ENCODE data around the gene FGF12.
"Not testable (repeated sequence)": the region's sequence is repeated elsewhere in the genome, so short reads cannot be mapped to it uniquely, and the experiment has no call there.

DNA sequence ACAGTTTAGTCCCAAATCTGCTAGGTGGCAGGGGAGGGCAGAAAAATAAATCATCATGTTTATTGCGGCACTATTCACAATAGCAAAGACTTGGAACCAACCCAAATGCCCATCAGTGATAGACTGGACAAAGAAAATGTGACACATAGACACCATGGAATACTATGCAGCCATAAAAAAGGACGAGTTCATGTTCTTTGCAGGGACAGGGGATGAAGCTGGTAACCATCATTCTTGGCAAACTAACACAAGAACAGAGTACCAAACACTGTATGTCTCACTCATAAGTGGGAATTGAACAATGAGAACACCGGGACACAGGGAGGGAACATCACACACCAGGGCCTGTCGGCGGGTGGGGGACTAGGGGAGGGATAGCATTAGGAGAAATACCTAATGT is 150.6 kb downstream of the FGF12 start:
- not testable (repeated sequence) for TF ChIP-seq CTCF, EZH2, EZH2phosphoT487 (IDR thresholded peaks at IDR 0.05)
